ENCODE data around the gene DCUN1D3.

Gene DCUN1D3

DNA sequence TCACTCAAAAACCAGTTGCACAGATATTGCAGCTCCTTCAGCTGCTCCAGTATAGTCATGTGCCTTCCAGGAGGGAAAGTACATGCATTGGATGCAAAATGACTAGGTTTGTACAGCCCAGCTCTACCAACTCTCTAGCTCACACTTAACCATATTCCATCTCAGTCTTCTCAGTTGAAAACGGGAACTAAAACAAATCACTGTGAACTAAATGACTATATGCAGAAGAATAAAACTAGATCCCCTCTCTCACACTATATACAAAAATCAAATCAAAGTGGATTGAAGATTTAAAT lies 24.9 kb downstream of the DCUN1D3 start:
- Histone ChIP-seq H3K36me3 (no peaks in the 10 kb centered on the region), H3K27me3 (no peaks in the 10 kb centered on the region), H3K27ac (peak overlapping the region in 1 of 2 donors; percentile 81), H3K9me3 (no peaks in the 10 kb centered on the region), H3K4me3 (no peak overlapping the region), H3K4me1 (peaks cover 0 to 87% (median 73%) of the 10 kb centered on the region in 4 donors)
- intact Hi-C loops (cut with DNase I; ENCODE audit: low total_unique reads) = no loop called here
- DNase-seq = no peak
- TF ChIP-seq, protein P1, sequence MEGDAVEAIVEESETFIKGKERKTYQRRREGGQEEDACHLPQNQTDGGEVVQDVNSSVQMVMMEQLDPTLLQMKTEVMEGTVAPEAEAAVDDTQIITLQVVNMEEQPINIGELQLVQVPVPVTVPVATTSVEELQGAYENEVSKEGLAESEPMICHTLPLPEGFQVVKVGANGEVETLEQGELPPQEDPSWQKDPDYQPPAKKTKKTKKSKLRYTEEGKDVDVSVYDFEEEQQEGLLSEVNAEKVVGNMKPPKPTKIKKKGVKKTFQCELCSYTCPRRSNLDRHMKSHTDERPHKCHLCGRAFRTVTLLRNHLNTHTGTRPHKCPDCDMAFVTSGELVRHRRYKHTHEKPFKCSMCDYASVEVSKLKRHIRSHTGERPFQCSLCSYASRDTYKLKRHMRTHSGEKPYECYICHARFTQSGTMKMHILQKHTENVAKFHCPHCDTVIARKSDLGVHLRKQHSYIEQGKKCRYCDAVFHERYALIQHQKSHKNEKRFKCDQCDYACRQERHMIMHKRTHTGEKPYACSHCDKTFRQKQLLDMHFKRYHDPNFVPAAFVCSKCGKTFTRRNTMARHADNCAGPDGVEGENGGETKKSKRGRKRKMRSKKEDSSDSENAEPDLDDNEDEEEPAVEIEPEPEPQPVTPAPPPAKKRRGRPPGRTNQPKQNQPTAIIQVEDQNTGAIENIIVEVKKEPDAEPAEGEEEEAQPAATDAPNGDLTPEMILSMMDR (IDR thresholded peaks at IDR 0.05) = no peak

DNA sequence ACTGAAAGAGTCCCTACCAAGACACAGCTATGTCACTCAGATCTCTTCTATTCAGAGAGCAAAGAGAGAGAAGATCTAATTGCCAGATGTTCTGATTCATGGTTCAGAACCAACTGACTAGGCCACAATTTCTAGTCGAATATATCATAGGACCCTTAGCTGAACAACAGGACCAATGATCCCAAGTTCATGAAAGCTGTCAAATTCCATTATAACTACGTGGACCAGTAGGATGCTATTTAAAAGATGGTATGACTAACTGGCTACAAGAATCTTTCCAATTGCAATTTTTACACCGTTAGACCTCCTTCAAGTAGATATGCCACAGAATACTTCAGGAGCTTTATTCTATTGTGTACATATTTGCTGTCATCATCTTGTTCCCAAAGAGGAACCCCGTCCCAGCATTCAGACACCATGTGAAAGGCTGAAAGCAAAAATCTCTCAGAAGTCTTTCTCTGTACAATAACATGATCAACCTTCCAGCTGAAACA lies 26.0 kb downstream of the DCUN1D3 start:
- H3K27ac ChIP-seq = peak overlapping the region; percentile 71 to 74
- H3K4me3 ChIP-seq = no peak overlapping the region
- no peak for DNase-seq
- TF ChIP-seq, protein P1 (IDR thresholded peaks at IDR 0.05) = no peak
- no peaks in the 10 kb centered on the region for H3K27me3 ChIP-seq
- H3K9me3 ChIP-seq = no peaks in the 10 kb centered on the region
- intact Hi-C loops (cut with DNase I; ENCODE audit: low total_unique reads) = no loop called here
- peaks cover 0 to 87% (median 74%) of the 10 kb centered on the region in 4 donors for H3K4me1 ChIP-seq
- H3K36me3 ChIP-seq = no peaks in the 10 kb centered on the region

DNA sequence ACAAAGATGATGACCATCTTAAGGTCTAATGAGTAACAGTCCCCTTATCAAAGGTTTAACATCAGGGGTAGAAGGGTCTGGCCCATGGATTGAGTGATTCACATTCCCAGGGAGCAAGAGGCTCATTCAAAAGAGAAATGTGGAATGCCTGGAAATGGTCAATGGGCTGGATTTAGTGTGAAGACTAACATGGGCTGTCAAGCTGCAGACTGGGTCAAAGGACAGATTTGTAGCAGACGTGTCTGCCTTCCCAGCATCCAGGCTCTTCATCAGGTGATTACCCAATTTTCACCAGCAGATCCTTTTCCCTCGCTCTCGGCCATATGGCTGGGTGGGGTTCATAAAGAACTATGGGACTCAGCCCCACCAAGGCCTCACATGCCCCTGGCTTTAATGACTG lies 26.8 kb downstream of the DCUN1D3 start:
- H3K27ac ChIP-seq = peak overlapping the region; percentile 71 to 74
- intact Hi-C loops (cut with DNase I; ENCODE audit: low total_unique reads) = no loop called here
- no peaks in the 10 kb centered on the region for H3K36me3 ChIP-seq
- peaks cover 0 to 87% (median 77%) of the 10 kb centered on the region in 4 donors for H3K4me1 ChIP-seq
- H3K4me3 ChIP-seq = no peak overlapping the region
- no peaks in the 10 kb centered on the region for H3K27me3 ChIP-seq
- DNase-seq = no peak
- H3K9me3 ChIP-seq = no peaks in the 10 kb centered on the region
- TF ChIP-seq, protein P1 (IDR thresholded peaks at IDR 0.05) = no peak

DNA sequence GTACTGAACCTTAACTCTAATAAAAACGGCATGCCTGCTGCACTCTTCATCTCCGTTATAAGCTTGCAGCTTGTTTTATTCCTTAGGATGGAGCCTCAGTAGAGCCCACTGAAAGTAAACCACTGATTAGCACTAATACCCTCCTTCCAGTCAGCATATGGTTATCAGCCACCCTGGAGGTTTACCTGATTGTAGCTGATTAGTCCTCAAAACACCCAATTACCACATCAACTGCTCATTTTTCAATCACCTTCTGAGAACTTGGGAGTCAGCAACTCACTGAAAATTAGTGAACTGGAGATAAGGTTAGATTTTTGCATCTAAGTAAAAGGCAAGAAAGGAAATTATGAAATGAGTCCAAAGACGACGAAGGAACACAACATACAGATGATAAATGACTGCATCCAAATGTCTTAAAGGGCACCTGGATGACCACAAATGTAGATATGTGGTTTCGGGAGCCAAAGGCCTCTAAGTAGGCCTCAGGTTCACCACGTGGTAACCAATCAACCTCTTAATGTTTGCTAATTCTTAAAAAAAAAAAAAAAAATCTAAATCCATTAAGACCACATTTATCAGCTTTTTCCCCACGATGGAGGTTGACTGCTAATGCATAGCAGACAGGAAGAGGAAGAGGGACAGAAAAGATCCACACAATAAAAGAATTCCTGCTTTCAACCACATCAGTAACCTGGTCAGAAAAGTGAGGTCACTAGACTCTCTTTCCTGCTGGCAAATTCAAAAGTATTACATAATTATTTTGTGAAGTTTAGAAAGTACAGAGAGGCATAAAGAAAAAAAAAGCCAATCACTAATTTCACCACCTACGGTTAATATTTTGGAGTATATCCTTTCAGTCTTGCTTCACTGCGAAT lies 28.0 kb downstream of the DCUN1D3 start:
- intact Hi-C loops (cut with DNase I; ENCODE audit: low total_unique reads) = no loop called here
- no peak for DNase-seq
- Histone ChIP-seq H3K27me3 (no peaks in the 10 kb centered on the region), H3K27ac (peak overlapping the region; percentile 71 to 74), H3K36me3 (no peaks in the 10 kb centered on the region), H3K4me1 (peaks cover 0 to 87% (median 79%) of the 10 kb centered on the region in 4 donors), H3K9me3 (no peaks in the 10 kb centered on the region), H3K4me3 (no peak overlapping the region)
- TF ChIP-seq, protein P1 (IDR thresholded peaks at IDR 0.05) = no peak

DNA sequence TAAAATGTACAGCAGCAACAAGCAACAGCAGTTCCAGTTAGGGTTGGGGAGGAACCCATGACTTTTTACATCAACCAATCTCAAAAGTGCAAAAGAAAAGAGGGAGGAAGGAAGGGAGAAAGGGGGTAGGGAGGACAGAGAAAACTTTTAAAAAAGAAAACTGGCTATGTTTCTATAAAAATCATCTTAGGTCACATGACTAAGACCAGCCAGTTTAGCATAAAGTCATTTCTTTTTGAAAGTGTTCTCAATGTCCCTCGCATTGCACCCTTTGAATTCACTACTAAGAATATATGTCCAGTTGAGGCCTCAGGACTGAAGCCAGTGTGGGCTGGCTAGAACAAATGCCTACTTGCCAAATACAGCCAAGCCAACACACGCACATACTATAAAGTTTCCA lies 28.9 kb downstream of the DCUN1D3 start:
- intact Hi-C loops (cut with DNase I; ENCODE audit: low total_unique reads) = no loop called here
- H3K4me1 ChIP-seq = peaks cover 0 to 94% (median 87%) of the 10 kb centered on the region in 4 donors
- TF ChIP-seq, protein P1 (IDR thresholded peaks at IDR 0.05) = no peak
- no peak for DNase-seq
- H3K36me3 ChIP-seq = no peaks in the 10 kb centered on the region
- H3K27me3 ChIP-seq = no peaks in the 10 kb centered on the region
- peak overlapping the region; percentile 71 to 74 for H3K27ac ChIP-seq
- H3K9me3 ChIP-seq = no peaks in the 10 kb centered on the region
- H3K4me3 ChIP-seq = no peak overlapping the region

All from tibial artery (tissue), 4 donors.